ENCODE measurements around the gene PITPNM1. TPM values are rescaled to one million over a fixed set of nuclear protein-coding genes. Genes with fewer than 3 reads are reported as not detected.

Gene PITPNM1
- total RNA-seq, 5 donors from 2014 or later (not counting 1 experiment from before 2014, with no cell fraction given), result 74.2 to 167 (median 149) TPM

- Histone ChIP-seq H3K9me3 (no peaks in the 10 kb centered on the region), H3K4me3 (ENCODE audit: control insufficient read depth in 1 of 2, extremely low read depth in 1 of 2, low read length in 1 of 2) (no peak overlapping the region), H3K27me3 (replicated peaks in 1 of 2; ENCODE audit: control insufficient read depth in 2 of 2, extremely low read depth in 1 of 2, insufficient read depth in 2 of 2, low read length in 1 of 2) (peaks cover 0 to 11% of the 10 kb centered on the region in 2 experiments), H3K4me1 (ENCODE audit: control insufficient read depth in 1 of 2, extremely low read depth in 1 of 2, insufficient read depth in 2 of 2, low read length in 2 of 2) (no peaks in the 10 kb centered on the region), H3K27ac (ENCODE audit: low read length) (no peak overlapping the region), H3K36me3 (ENCODE audit: control insufficient read depth in 2 of 2, extremely low read depth in 1 of 2, insufficient read depth in 1 of 2, low read length in 1 of 2) (no peaks in the 10 kb centered on the region)
- POLR2A ChIA-PET, result interaction anchor here in 1 of 2 donors (0.6 kb wide), 1 partner anchor 16 kb away, joined by 3 read pairs; no protein-coding TSS in a partner anchor
- Mint-ChIP-seq H3K27ac (no peak overlapping the region), H3K36me3 (no peaks in the 10 kb centered on the region), H3K4me1 (no peaks in the 10 kb centered on the region), H3K27me3 (peaks cover 0 to 3% of the 10 kb centered on the region in 2 donors), H3K4me3 (no peak overlapping the region), H3K9me3 (no peaks in the 10 kb centered on the region)
- 90% methylated on average over 6 of the region's 10 CpGs for WGBS (ENCODE audit: insufficient coverage)
- DNase-seq, result no peak
- ATAC-seq (replicated peaks in 1 of 4), result no peak
- CTCF ChIA-PET, result no interaction called here
Observed at GRCh38 chr11:67544616-67545242, 39.6 kb upstream of the PITPNM1 start.

- Mint-ChIP-seq H3K27me3 (peaks cover 0 to 3% of the 10 kb centered on the region in 2 donors), H3K9me3 (no peaks in the 10 kb centered on the region), H3K27ac (no peak overlapping the region), H3K4me1 (no peaks in the 10 kb centered on the region), H3K36me3 (no peaks in the 10 kb centered on the region), H3K4me3 (no peak overlapping the region)
- POLR2A ChIA-PET, result no interaction called here
- CTCF ChIA-PET, result no interaction called here
- Histone ChIP-seq H3K36me3 (ENCODE audit: control insufficient read depth in 2 of 2, extremely low read depth in 1 of 2, insufficient read depth in 1 of 2, low read length in 1 of 2) (no peaks in the 10 kb centered on the region), H3K4me3 (ENCODE audit: control insufficient read depth in 1 of 2, extremely low read depth in 1 of 2, low read length in 1 of 2) (no peak overlapping the region), H3K27ac (ENCODE audit: low read length) (no peak overlapping the region), H3K9me3 (no peaks in the 10 kb centered on the region), H3K4me1 (ENCODE audit: control insufficient read depth in 1 of 2, extremely low read depth in 1 of 2, insufficient read depth in 2 of 2, low read length in 2 of 2) (no peaks in the 10 kb centered on the region), H3K27me3 (replicated peaks in 1 of 2; ENCODE audit: control insufficient read depth in 2 of 2, extremely low read depth in 1 of 2, insufficient read depth in 2 of 2, low read length in 1 of 2) (peaks cover 0 to 14% of the 10 kb centered on the region in 2 experiments)
- no peak for DNase-seq
- no peak for ATAC-seq (replicated peaks in 1 of 4)
- WGBS (ENCODE audit: insufficient coverage), result 66% methylated on average over 2 of the region's 2 CpGs
Observed at GRCh38 chr11:67543585-67543984, 38.4 kb upstream of the PITPNM1 start.

GRCh38 chr11:67542971-67543370, 37.8 kb upstream of the PITPNM1 start:
- ChIA-PET CTCF (no interaction called here), POLR2A (no interaction called here)
- Histone ChIP-seq H3K36me3 (ENCODE audit: control insufficient read depth in 2 of 2, extremely low read depth in 1 of 2, insufficient read depth in 1 of 2, low read length in 1 of 2) (no peaks in the 10 kb centered on the region), H3K9me3 (no peaks in the 10 kb centered on the region), H3K27me3 (replicated peaks in 1 of 2; ENCODE audit: control insufficient read depth in 2 of 2, extremely low read depth in 1 of 2, insufficient read depth in 2 of 2, low read length in 1 of 2) (peaks cover 0 to 16% of the 10 kb centered on the region in 2 experiments), H3K4me1 (ENCODE audit: control insufficient read depth in 1 of 2, extremely low read depth in 1 of 2, insufficient read depth in 2 of 2, low read length in 2 of 2) (no peaks in the 10 kb centered on the region), H3K27ac (ENCODE audit: low read length) (no peak overlapping the region), H3K4me3 (ENCODE audit: control insufficient read depth in 1 of 2, extremely low read depth in 1 of 2, low read length in 1 of 2) (no peak overlapping the region)
- Mint-ChIP-seq H3K4me3 (no peak overlapping the region), H3K9me3 (no peaks in the 10 kb centered on the region), H3K4me1 (no peaks in the 10 kb centered on the region), H3K36me3 (no peaks in the 10 kb centered on the region), H3K27me3 (peaks cover 0 to 3% of the 10 kb centered on the region in 2 donors), H3K27ac (no peak overlapping the region)
- WGBS (ENCODE audit: insufficient coverage), result 61% methylated on average over 3 of the region's 7 CpGs
- no peak for DNase-seq
- ATAC-seq (replicated peaks in 1 of 4), result no peak

- Histone ChIP-seq H3K9me3 (no peaks in the 10 kb centered on the region), H3K27ac (ENCODE audit: low read length) (no peak overlapping the region), H3K4me3 (ENCODE audit: control insufficient read depth in 1 of 2, extremely low read depth in 1 of 2, low read length in 1 of 2) (no peak overlapping the region), H3K4me1 (ENCODE audit: control insufficient read depth in 1 of 2, extremely low read depth in 1 of 2, insufficient read depth in 2 of 2, low read length in 2 of 2) (no peaks in the 10 kb centered on the region), H3K36me3 (ENCODE audit: control insufficient read depth in 2 of 2, extremely low read depth in 1 of 2, insufficient read depth in 1 of 2, low read length in 1 of 2) (no peaks in the 10 kb centered on the region), H3K27me3 (replicated peaks in 1 of 2; ENCODE audit: control insufficient read depth in 2 of 2, extremely low read depth in 1 of 2, insufficient read depth in 2 of 2, low read length in 1 of 2) (peaks cover 0 to 16% of the 10 kb centered on the region in 2 experiments)
- CTCF ChIA-PET, result no interaction called here
- POLR2A ChIA-PET, result no interaction called here
- Mint-ChIP-seq H3K4me1 (no peaks in the 10 kb centered on the region), H3K9me3 (no peaks in the 10 kb centered on the region), H3K27ac (no peak overlapping the region), H3K36me3 (no peaks in the 10 kb centered on the region), H3K27me3 (peaks cover 0 to 3% of the 10 kb centered on the region in 2 donors), H3K4me3 (no peak overlapping the region)
- no CpG with 5 or more reads among the region's 3 CpGs for WGBS (ENCODE audit: insufficient coverage)
- DNase-seq (no peak), ATAC-seq (replicated peaks in 1 of 4) (no peak)
Observed at GRCh38 chr11:67542169-67542568, 37.0 kb upstream of the PITPNM1 start.

GRCh38 chr11:67541198-67541597, 36.0 kb upstream of the PITPNM1 start:
- no peaks in the 10 kb centered on the region for H3K36me3 Mint-ChIP-seq
- Histone ChIP-seq H3K27me3 (replicated peaks in 1 of 2; ENCODE audit: control insufficient read depth in 2 of 2, extremely low read depth in 1 of 2, insufficient read depth in 2 of 2, low read length in 1 of 2) (peaks cover 0 to 16% of the 10 kb centered on the region in 2 experiments), H3K9me3 (no peaks in the 10 kb centered on the region), H3K27ac (ENCODE audit: low read length) (no peak overlapping the region), H3K36me3 (ENCODE audit: control insufficient read depth in 2 of 2, extremely low read depth in 1 of 2, insufficient read depth in 1 of 2, low read length in 1 of 2) (no peaks in the 10 kb centered on the region), H3K4me1 (ENCODE audit: control insufficient read depth in 1 of 2, extremely low read depth in 1 of 2, insufficient read depth in 2 of 2, low read length in 2 of 2) (no peaks in the 10 kb centered on the region), H3K4me3 (ENCODE audit: control insufficient read depth in 1 of 2, extremely low read depth in 1 of 2, low read length in 1 of 2) (no peak overlapping the region)
- no peaks in the 10 kb centered on the region for H3K9me3 Mint-ChIP-seq
- no peak overlapping the region for H3K27ac Mint-ChIP-seq
- ChIA-PET CTCF (no interaction called here), POLR2A (no interaction called here)
- WGBS (ENCODE audit: insufficient coverage), result 81% methylated on average over 4 of the region's 6 CpGs
- H3K27me3 Mint-ChIP-seq, result no peaks in the 10 kb centered on the region
- no peak overlapping the region for H3K4me3 Mint-ChIP-seq
- DNase-seq (no peak), ATAC-seq (replicated peaks in 1 of 4) (no peak)
- no peaks in the 10 kb centered on the region for H3K4me1 Mint-ChIP-seq

- no peaks in the 10 kb centered on the region for H3K4me1 Mint-ChIP-seq
- Histone ChIP-seq H3K36me3 (ENCODE audit: control insufficient read depth in 2 of 2, extremely low read depth in 1 of 2, insufficient read depth in 1 of 2, low read length in 1 of 2) (no peaks in the 10 kb centered on the region), H3K4me3 (ENCODE audit: control insufficient read depth in 1 of 2, extremely low read depth in 1 of 2, low read length in 1 of 2) (no peak overlapping the region), H3K27ac (ENCODE audit: low read length) (no peak overlapping the region), H3K27me3 (replicated peaks in 1 of 2; ENCODE audit: control insufficient read depth in 2 of 2, extremely low read depth in 1 of 2, insufficient read depth in 2 of 2, low read length in 1 of 2) (peaks cover 0 to 16% of the 10 kb centered on the region in 2 experiments), H3K4me1 (ENCODE audit: control insufficient read depth in 1 of 2, extremely low read depth in 1 of 2, insufficient read depth in 2 of 2, low read length in 2 of 2) (no peaks in the 10 kb centered on the region), H3K9me3 (no peaks in the 10 kb centered on the region)
- WGBS (ENCODE audit: insufficient coverage), result no CpG with 5 or more reads among the region's 4 CpGs
- H3K9me3 Mint-ChIP-seq, result peaks cover 0 to under 1% (median 0%) of the 10 kb centered on the region in 3 donors
- no peak overlapping the region for H3K27ac Mint-ChIP-seq
- H3K4me3 Mint-ChIP-seq, result no peak overlapping the region
- H3K27me3 Mint-ChIP-seq, result peaks cover 0 to 1% of the 10 kb centered on the region in 2 donors
- CTCF ChIA-PET, result no interaction called here
- POLR2A ChIA-PET, result no interaction called here
- H3K36me3 Mint-ChIP-seq, result no peaks in the 10 kb centered on the region
- DNase-seq (no peak), ATAC-seq (replicated peaks in 1 of 4) (no peak)
Observed at GRCh38 chr11:67539550-67539949, 34.4 kb upstream of the PITPNM1 start.
